Glomerular visceral epithelial cell (primary cell): ENCODE data around the gene KRT31.
"Not testable (repeated sequence)": the region's sequence is repeated elsewhere in the genome, so short reads cannot be mapped to it uniquely, and the experiment has no call there.

ENCODE experiments used
- DNase-seq: peaks from one replicate; pipeline ENCODE4 v3.0.0-alpha.2; 2016; ENCODE audit errors: extremely low spot score

KRT31 gene

DNA sequence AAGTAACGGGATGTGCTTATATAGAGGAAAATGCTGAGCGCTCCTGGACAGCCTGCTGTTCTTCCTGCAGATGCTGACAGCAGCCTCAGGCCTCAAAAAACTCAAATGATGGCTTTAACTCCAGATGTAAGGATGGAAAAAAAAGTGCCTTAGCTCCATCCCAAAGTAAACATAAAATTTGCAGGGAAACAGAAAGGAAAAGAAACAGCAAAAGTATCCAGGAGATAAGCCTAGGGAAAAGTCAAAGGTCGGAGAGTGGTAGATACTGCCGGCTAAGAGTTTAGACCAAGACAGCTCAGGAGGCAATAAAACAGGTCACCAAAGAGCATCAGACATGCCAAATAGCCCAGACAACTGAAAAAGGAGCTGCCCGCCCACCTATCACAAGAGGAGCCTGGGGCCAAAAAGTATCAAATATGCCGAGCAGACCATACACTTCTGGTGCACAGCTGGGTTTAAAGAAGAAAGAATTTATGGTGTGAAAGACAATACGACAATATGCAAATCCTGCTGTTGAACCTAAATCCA lies 6.9 kb downstream of the KRT31 start:
- no peak for DNase-seq

- DNase-seq, result no peak
Measured at GRCh38 chr17:41387670-41388069, 9.7 kb downstream of the KRT31 start.

GRCh38 chr17:41386227-41386626 lies 11.2 kb downstream of the KRT31 start:
- no peak for DNase-seq

GRCh38 chr17:41383690-41384089 lies 13.7 kb downstream of the KRT31 start:
- DNase-seq, result no peak

- no peak for DNase-seq
Measured at GRCh38 chr17:41382394-41382793, 15.0 kb downstream of the KRT31 start.

DNA sequence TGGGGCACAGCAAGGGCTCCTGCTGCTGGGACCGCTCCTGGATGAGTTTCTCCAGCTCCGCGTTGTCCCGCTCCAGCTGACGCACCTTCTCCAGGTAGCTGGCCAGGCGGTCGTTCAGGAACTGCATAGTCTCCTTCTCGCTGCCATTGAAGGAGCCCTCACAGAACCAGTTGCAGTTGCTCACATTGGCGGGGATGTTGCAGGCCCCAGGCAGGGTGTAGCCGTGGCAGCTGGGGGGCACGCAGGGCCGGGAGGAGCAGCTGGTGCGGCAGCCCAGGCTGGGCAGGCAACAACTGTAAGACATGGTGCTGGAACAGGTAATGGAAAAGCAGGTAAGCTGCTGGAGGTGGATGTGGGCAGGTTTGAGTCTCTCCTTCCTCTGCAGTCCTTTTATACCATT lies 15.5 kb downstream of the KRT31 start, which contains the start of gene KRT34:
KRT34 (minus strand) TSS at position 364 of the 400 bp plus-strand sequence; CDS start at position 304, 60 bp downstream.
- not testable (repeated sequence) for DNase-seq

GRCh38 chr17:41380091-41380490 lies 17.3 kb downstream of the KRT31 start:
- DNase-seq, result peak; percentile 85

- no peak for DNase-seq
Measured at GRCh38 chr17:41377546-41377945, 19.9 kb downstream of the KRT31 start.

- no peak for DNase-seq
Measured at GRCh38 chr17:41369713-41370112, 27.7 kb downstream of the KRT31 start, which contains the start of gene KRT33B. Gene KRT33B, minus strand, starts transcription at chr17:41369813. Its CDS starts 63 bp downstream, at chr17:41369750.

DNA sequence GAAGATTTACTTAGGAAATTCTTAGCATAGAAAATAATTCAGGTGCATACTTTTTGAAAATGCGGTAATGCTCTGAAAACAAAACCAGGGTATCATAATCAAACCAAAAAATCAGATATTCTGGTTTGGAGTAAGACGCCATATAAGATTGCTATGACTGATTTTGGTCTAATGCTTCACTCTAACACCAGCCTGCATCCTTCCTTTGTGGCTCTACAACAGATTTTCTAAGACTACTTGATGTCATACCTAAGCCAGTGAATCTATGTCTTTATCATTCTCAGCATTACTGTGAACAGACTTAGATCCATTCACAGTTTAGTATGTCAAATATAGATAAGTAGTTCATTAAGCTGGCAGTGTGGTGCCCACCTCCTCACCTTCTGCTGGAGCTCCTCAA lies 28.4 kb downstream of the KRT31 start:
- DNase-seq, result no peak

- peak; percentile 71 for DNase-seq
Measured at GRCh38 chr17:41367426-41368075, 29.9 kb downstream of the KRT31 start.

GRCh38 chr17:41366070-41366469 lies 31.3 kb downstream of the KRT31 start:
- no peak for DNase-seq

DNA sequence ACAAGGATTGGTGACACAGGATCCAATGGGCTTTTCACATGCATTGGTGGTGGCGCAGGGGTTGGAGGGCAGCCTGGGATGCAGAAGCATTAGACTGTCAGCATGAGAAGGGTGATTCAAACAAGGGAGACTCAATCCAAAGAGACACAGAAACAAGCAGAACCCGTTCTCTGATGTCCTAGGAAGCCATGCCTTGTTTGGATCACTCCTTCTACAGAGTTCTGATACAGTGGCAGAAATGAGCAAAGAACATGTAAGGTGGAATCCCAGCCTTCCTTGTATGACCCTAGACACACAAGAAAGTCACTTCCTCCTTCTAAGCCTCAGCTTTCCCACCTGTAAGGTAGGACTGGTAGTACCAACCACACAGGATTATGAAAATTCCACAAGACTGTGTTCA lies 33.5 kb downstream of the KRT31 start:
- no peak for DNase-seq

- DNase-seq, result peak; percentile 79
Measured at GRCh38 chr17:41360296-41360995, 37.0 kb downstream of the KRT31 start.

- DNase-seq, result no peak
Measured at GRCh38 chr17:41354536-41354935, 42.9 kb downstream of the KRT31 start.

DNA sequence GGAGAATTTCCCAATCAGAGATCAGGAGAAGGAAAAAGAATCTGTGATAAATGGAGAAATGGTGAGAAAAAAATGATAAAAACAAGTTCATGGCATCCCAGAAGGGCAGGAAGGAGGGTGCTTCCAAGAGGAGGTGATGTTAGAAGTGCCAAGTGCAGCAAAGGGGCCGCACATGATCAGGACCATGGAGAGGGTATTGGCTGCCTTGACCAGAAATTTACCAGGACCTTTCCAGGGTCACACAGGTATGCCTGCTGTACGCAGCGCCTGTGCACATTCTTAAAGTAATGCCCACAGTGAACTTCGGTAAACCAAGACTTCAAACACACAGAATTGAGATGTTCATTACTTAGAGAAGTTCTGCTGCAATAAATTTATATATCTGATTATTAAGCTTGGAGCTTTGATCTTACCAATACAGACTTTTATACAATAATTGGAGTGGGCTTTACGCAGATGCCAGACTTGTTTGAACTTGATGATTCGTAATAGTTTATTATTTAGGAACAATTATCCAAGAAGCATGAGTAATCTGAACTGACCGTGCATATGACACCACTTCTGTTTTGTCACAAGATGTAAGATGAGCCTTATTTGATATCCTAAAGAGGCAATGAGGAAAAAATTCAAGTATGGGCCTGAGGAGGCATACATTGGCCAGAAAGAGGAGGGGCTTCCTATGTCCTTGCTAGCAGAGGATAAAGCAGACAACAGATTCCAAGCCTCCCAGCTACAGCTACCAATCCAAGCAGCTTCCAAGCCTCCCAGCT lies 44.6 kb downstream of the KRT31 start:
- no peak for DNase-seq

- DNase-seq, result no peak
Measured at GRCh38 chr17:41351177-41351576, 46.2 kb downstream of the KRT31 start.

- not testable (repeated sequence) for DNase-seq
Measured at GRCh38 chr17:41350381-41350878, 47.0 kb downstream of the KRT31 start, which contains the start of gene KRT33A. Gene KRT33A, minus strand, starts transcription at chr17:41350828. Its CDS starts 61 bp downstream, at chr17:41350767.

DNA sequence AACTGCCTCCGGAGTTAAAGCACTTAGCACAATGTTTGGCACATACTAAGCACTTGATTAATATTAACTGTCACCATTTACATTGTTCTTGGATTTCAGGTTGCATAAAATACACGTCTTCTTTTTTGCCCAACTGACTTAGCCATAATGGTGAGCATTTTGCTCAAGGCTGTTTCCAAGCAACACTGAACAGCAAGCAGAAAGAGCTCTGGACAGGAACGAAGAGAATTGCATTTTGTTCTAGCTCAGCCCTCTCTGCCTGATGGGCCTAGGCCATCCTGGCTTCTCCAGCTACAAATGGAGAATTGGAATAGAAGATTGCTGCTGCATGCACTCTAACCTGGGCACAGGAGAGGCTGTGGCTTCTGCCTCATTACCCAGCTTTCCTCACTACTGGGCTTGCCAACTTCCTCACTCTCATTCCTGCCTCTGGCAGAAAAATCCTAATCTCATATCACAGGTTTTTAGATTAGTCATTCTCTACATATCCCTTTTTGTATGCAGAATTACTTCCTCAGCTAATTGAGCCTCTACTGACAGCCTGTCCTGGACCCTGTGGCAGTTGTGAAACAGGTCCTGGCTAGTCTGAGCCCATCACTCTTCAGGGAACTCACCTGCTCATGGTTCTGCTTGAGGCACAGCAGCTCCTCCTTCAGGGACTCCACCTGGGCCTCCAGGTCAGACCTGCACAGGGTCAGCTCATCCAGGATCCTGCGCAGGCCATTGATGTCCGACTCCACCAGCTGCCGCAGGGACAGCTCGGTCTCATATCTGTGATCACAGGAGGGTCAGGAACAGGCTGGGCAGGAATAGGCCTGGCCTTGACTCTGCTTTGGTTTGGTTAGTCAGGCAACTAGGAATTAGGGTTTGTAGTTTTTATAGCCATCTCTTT lies 49.3 kb downstream of the KRT31 start:
- DNase-seq, result no peak

- DNase-seq, result not testable (repeated sequence)
Measured at GRCh38 chr17:41346421-41346820, 51.0 kb downstream of the KRT31 start.

DNA sequence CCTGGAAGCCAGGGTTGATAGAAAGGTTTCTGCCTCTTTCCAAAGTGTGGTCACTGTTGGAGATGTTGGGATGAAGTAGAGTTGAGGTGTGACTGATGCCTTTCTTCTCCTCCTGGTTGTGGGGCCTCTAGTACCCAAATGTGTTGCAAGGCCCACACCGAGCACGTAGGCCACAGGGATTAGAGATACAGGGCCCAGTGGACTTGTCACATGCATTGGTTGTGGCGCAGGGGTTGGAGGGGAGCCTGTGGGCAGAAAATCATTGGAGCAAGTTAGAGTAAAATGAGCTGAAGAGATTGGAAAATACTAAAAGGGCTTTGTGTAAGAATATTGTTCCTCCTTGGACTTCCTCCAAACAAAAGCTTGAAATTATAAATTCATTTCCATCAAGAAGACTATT lies 51.4 kb downstream of the KRT31 start:
- DNase-seq, result no peak
